Loucy (cell line): ENCODE data around the gene APPL2.

Source experiments
- H2AFZ ChIP-seq: fragments of 200-600 bp; sonication (generic); 2 replicates; pipeline ENCODE4 v1.6.0; 2016; ENCODE audit warnings: antibody characterized with exemption, mild to moderate bottlenecking, low read length, moderate library complexity
- H3F3A ChIP-seq: fragments of 200-600 bp; 2 replicates; pipeline ENCODE4 v1.6.0; 2016; ENCODE audit warnings: antibody characterized with exemption, low read depth, mild to moderate bottlenecking
- H3K27me3 ChIP-seq: fragments of 200-600 bp; sonication (generic); 2 replicates; pipeline ENCODE4 v1.6.1; 2014; ENCODE audit warnings: low read length, mild to moderate bottlenecking; ENCODE audit not compliant: insufficient read depth, poor library complexity, severe bottlenecking
- H3K36me3 ChIP-seq: fragments of 200-600 bp; sonication (generic); 2 replicates; pipeline ENCODE4 v1.6.1; 2016; ENCODE audit warnings: low read length; ENCODE audit not compliant: insufficient read depth
- H3K4me1 ChIP-seq: fragments of 200-600 bp; sonication (generic); 2 replicates; pipeline ENCODE4 v1.5.1; 2014; ENCODE audit warnings: low read length, mild to moderate bottlenecking; ENCODE audit not compliant: insufficient read depth, poor library complexity, severe bottlenecking
- H3K4me2 ChIP-seq: fragments of 200-600 bp; sonication (generic); 2 replicates; pipeline ENCODE4 v1.6.0; 2014; ENCODE audit warnings: antibody characterized with exemption, low read length, low read depth, mild to moderate bottlenecking; ENCODE audit not compliant: poor library complexity, severe bottlenecking
- H3K4me3 ChIP-seq: fragments of 200-600 bp; sonication (generic); 2 replicates; pipeline ENCODE4 v1.5.1; 2014; ENCODE audit warnings: low read length, mild to moderate bottlenecking, mixed read lengths; ENCODE audit not compliant: poor library complexity, severe bottlenecking
- H3K79me2 ChIP-seq: fragments of 200-600 bp; sonication (generic); 2 replicates; pipeline ENCODE4 v1.6.1; 2014; ENCODE audit warnings: low read length; ENCODE audit not compliant: insufficient read depth
- H3K9ac ChIP-seq: fragments of 200-600 bp; sonication (generic); 2 replicates; pipeline ENCODE4 v1.6.0; 2014; ENCODE audit warnings: mild to moderate bottlenecking, low read depth, low read length, moderate library complexity; ENCODE audit not compliant: poor library complexity, severe bottlenecking
- H3K9me2 ChIP-seq: fragments of 200-600 bp; sonication (generic); replicated peaks from 2 replicates; pipeline ENCODE4 v1.6.1; 2016; ENCODE audit warnings: low read depth, low read length, mixed read lengths
- H3K9me3 ChIP-seq: fragments of 200-600 bp; sonication (generic); 2 replicates; pipeline ENCODE4 v1.6.1; 2014; ENCODE audit warnings: mild to moderate bottlenecking, antibody characterized with exemption, low read length, low read depth; ENCODE audit not compliant: insufficient read depth
- H4K20me1 ChIP-seq: fragments of 200-600 bp; sonication (generic); 2 replicates; pipeline ENCODE4 v1.6.0; 2014; ENCODE audit warnings: antibody characterized with exemption, low read length, mild to moderate bottlenecking; ENCODE audit not compliant: insufficient read depth, poor library complexity, severe bottlenecking
- EZH2phosphoT487 ChIP-seq: fragments of 200-600 bp; IDR thresholded peaks from 2 replicates; pipeline ENCODE4 v1.6.1; 2018; ENCODE audit warnings: antibody characterized with exemption, mild to moderate bottlenecking, moderate library complexity, borderline replicate concordance
- TF ChIP-seq, protein P1 (sequence below): fragments of 200-600 bp; sonication (generic); conservative IDR thresholded peaks from 2 replicates; pipeline ENCODE4 v1.5.1; 2014; ENCODE audit warnings: mild to moderate bottlenecking, antibody characterized with exemption, low read length

The APPL2 gene

GRCh38 chr12:105219261-105220028 lies 16.5 kb downstream of the APPL2 start:
- peaks cover 25% of the 10 kb centered on the region; the same call in 1 of the 2 replicates for H3K36me3 ChIP-seq
- H2AFZ ChIP-seq: no peak overlapping the region
- no peak overlapping the region for H3K4me3 ChIP-seq
- no peak overlapping the region for H3K4me2 ChIP-seq
- H3K9ac ChIP-seq: no peak overlapping the region
- no peaks in the 10 kb centered on the region for H3F3A ChIP-seq
- H4K20me1 ChIP-seq: no peaks in the 10 kb centered on the region
- H3K4me1 ChIP-seq: peaks cover 7% of the 10 kb centered on the region
- H3K9me3 ChIP-seq: no peaks in the 10 kb centered on the region
- no peaks in the 10 kb centered on the region for H3K27me3 ChIP-seq
- no peaks in the 10 kb centered on the region for H3K79me2 ChIP-seq
- no peak for TF ChIP-seq EZH2phosphoT487
- TF ChIP-seq, protein P1, sequence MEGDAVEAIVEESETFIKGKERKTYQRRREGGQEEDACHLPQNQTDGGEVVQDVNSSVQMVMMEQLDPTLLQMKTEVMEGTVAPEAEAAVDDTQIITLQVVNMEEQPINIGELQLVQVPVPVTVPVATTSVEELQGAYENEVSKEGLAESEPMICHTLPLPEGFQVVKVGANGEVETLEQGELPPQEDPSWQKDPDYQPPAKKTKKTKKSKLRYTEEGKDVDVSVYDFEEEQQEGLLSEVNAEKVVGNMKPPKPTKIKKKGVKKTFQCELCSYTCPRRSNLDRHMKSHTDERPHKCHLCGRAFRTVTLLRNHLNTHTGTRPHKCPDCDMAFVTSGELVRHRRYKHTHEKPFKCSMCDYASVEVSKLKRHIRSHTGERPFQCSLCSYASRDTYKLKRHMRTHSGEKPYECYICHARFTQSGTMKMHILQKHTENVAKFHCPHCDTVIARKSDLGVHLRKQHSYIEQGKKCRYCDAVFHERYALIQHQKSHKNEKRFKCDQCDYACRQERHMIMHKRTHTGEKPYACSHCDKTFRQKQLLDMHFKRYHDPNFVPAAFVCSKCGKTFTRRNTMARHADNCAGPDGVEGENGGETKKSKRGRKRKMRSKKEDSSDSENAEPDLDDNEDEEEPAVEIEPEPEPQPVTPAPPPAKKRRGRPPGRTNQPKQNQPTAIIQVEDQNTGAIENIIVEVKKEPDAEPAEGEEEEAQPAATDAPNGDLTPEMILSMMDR: no peak
- no peaks in the 10 kb centered on the region for H3K9me2 ChIP-seq

DNA sequence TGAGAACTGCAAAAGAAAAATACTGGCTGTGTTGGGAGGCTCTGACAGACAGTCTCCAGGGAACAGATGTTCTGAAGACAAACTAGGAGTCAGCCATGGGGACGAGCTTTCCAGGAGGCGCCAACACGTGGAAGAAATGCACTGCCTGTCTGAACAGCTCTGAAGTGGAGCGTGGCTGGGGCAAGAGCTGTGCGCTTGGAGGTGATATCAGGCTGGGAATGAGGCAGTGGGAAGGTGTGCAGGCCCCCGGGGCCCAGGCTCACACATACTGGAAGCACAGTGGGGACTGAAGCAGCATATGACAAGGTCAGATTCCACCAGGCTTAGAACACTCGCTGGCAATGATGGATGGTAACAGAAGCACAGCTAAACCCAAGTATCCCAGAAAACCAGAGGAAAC lies 17.5 kb downstream of the APPL2 start:
- no peaks in the 10 kb centered on the region for H4K20me1 ChIP-seq
- no peak overlapping the region for H3K4me2 ChIP-seq
- H3K79me2 ChIP-seq: no peaks in the 10 kb centered on the region
- H3K27me3 ChIP-seq: no peaks in the 10 kb centered on the region
- H3K9me3 ChIP-seq: no peaks in the 10 kb centered on the region
- TF ChIP-seq EZH2phosphoT487: no peak
- TF ChIP-seq, protein P1: no peak
- H3K4me1 ChIP-seq: peaks cover 7% of the 10 kb centered on the region
- H3K9ac ChIP-seq: no peak overlapping the region
- H3K4me3 ChIP-seq: no peak overlapping the region
- H3F3A ChIP-seq: no peaks in the 10 kb centered on the region
- H3K36me3 ChIP-seq: peaks cover 25% of the 10 kb centered on the region; the same call in 1 of the 2 replicates
- no peaks in the 10 kb centered on the region for H3K9me2 ChIP-seq
- no peak overlapping the region for H2AFZ ChIP-seq

DNA sequence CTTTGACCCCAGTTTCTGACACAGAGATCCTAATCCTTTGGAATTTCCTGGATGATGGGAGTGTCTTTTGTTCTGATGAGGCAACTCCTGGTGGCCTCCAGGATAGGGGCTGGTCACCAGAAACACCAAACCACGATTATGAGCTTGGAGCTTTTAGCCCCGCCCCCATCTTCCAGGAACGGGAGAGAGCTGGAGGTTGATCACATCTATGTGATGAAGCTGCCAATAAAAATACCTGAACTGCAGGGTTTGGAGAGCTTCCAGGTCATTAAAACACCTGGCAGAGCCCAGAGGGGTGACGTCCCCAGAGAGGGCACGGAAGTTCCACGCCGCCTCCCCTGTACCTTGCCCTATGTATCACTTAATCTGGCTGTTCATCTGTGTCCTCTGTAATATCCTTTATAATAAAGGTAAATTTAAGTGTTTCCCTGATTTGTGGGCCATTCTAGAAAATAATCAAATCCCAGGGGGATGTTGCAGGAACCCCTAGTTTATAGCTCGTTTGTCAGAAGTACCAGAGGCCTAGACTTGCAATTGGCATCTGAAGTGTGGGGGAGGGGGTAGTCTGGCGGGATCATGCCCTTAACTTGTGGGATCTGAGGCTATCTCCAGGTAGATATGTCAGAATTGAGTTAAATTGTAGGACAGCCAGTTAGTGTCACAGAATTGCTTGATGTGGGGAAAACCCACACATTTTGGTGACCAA lies 21.2 kb downstream of the APPL2 start:
- Histone ChIP-seq H3K9me3 (no peaks in the 10 kb centered on the region), H3K4me3 (no peak overlapping the region), H4K20me1 (no peaks in the 10 kb centered on the region), H3K9me2 (no peaks in the 10 kb centered on the region), H3K36me3 (peaks cover 26% of the 10 kb centered on the region; the same call in 1 of the 2 replicates), H3F3A (no peaks in the 10 kb centered on the region), H3K4me1 (peaks cover 7% of the 10 kb centered on the region), H3K27me3 (no peaks in the 10 kb centered on the region), H3K4me2 (no peak overlapping the region), H3K9ac (no peak overlapping the region), H3K79me2 (no peaks in the 10 kb centered on the region), H2AFZ (no peak overlapping the region)
- TF ChIP-seq, protein P1: no peak
- no peak for TF ChIP-seq EZH2phosphoT487
